AG09309 (cell line): Measurements from ENCODE around the gene TIAM1.

Experiments
- DNase-seq: peaks from one replicate; pipeline ENCODE4 v3.0.0-alpha.2; 2010; ENCODE audit warnings: low read depth
- H3K4me3 ChIP-seq: 2 replicates; pipeline ENCODE4 v1.5.1; 2011; ENCODE audit warnings: mild to moderate bottlenecking, low read depth, low read length, moderate library complexity; ENCODE audit not compliant: control insufficient read depth
- TF ChIP-seq, protein P1 (sequence below): IDR thresholded peaks from 2 replicates; pipeline ENCODE4 v1.5.1; 2011; ENCODE audit warnings: mild to moderate bottlenecking, low read depth, low read length, inconsistent platforms; ENCODE audit not compliant: insufficient read depth, control insufficient read depth; ENCODE audit errors: missing control alignments

The TIAM1 gene

GRCh38 chr21:31132574-31133242 lies 211.4 kb downstream of the TIAM1 start:
- no peak for DNase-seq
- no peak overlapping the region for H3K4me3 ChIP-seq

DNA sequence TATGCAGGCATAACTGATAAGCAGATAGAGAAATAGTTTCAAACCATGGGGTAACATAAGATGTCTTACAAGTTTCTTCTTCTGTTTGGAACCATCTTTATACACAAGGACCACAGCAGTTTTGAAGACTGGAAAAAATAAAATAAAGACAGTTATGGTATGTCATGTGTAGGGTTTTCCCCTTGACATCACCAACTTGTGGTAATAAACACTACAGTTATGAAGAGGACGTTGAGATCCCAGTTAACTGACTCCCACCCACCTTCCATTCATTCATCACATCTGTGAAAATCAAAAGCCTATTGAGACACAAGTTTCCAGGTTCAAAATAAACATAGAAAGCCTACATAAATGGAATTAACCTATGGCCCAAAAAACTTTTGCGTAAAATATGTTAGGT lies 213.2 kb downstream of the TIAM1 start:
- TF ChIP-seq, protein P1, sequence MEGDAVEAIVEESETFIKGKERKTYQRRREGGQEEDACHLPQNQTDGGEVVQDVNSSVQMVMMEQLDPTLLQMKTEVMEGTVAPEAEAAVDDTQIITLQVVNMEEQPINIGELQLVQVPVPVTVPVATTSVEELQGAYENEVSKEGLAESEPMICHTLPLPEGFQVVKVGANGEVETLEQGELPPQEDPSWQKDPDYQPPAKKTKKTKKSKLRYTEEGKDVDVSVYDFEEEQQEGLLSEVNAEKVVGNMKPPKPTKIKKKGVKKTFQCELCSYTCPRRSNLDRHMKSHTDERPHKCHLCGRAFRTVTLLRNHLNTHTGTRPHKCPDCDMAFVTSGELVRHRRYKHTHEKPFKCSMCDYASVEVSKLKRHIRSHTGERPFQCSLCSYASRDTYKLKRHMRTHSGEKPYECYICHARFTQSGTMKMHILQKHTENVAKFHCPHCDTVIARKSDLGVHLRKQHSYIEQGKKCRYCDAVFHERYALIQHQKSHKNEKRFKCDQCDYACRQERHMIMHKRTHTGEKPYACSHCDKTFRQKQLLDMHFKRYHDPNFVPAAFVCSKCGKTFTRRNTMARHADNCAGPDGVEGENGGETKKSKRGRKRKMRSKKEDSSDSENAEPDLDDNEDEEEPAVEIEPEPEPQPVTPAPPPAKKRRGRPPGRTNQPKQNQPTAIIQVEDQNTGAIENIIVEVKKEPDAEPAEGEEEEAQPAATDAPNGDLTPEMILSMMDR = no peak
- no peak for DNase-seq
- H3K4me3 ChIP-seq = no peak overlapping the region

More at GRCh38 chr21:31132574-31133242, 211.4 kb downstream of the TIAM1 start:
- TF ChIP-seq, protein P1 = no peak

DNA sequence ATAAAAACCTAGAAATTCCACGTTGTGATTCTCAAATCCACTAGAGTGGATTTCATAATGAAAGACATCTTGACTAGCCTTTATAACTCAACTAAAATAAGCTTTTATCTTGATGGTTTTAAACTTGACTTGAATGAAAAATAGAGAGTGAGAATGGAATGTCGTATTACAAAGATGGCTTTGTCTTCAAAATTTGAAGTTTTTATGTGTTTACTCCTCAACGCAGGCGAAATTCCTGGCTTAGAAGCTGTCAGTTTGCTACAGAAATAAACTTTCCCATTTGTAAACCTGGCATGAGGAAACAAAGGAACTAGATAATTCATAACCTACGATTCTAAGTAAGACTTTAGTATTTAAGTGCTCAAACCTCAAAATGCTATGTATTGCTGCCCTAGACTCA lies 215.8 kb downstream of the TIAM1 start:
- DNase-seq = no peak
- H3K4me3 ChIP-seq = no peak overlapping the region
- TF ChIP-seq, protein P1 = no peak

- DNase-seq = no peak
- no peak overlapping the region for H3K4me3 ChIP-seq
- TF ChIP-seq, protein P1 = no peak
Measured at GRCh38 chr21:31124010-31124409, 220.1 kb downstream of the TIAM1 start.

- no peak for DNase-seq
- H3K4me3 ChIP-seq = no peak overlapping the region
- TF ChIP-seq, protein P1 = no peak
Measured at GRCh38 chr21:31119199-31119598, 224.9 kb downstream of the TIAM1 start.

GRCh38 chr21:31117128-31117916 lies 226.7 kb downstream of the TIAM1 start:
- peak; percentile 28 for DNase-seq
- no peak overlapping the region for H3K4me3 ChIP-seq
- TF ChIP-seq, protein P1 = no peak
